ENCODE data around the gene NFKBIE.

The NFKBIE gene

DNA sequence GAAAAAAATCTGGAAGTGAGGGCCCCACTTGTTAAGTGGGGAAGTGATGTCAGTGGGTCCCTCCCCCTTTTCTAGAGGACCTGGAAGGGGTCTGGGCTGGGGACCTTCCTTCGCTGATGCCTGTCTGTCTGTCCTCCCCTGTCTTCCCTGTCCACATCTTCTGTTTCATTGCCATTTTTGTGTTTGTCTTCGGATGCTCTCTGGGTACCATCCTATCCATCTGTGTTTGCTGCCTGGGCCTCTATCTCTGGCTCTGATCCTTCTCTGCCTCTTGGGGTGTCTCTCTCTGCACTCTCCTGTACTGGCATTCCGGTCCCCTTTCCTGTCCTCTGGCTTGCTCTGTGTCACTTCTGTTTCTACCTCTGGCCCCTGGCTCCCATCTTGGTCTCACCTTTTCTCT, 7.2 kb upstream of the NFKBIE start:
- no peak for DNase-seq

DNA sequence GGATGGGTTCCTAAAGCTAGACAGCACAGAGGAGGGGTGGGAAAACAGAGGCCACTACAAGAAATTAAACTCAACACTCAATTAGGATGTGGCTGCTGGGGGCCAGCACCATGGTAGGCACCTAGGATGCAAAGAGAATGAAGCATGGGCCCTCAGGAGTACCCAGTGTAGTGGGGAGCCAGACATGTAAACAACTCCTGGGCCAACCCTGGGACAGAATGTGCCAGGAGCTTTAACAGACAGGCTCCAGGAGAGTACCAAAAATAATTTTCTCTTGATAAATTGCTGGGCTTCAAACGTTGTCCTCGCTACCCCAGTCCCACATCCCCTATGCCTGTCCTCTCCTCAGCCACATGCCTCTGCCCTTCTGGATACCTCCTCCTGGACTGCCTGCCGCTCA, 6.6 kb upstream of the NFKBIE start:
- no peak for DNase-seq

DNA sequence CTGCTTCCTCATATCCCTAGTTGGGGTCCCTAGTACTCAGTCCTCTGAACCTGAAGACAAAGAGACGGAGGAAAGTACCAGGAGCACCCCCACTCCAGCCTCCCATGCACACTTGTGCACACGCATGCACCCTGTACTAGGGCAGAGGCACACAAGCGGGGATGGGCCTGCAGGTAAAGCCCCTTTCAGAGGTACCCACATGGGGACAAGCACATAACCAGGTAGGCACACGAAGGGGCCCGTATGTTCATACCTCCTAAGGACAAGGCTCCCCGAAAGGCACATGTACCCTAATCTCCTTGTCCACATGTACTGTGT, 6.0 kb upstream of the NFKBIE start:
- DNase-seq, result no peak

DNA sequence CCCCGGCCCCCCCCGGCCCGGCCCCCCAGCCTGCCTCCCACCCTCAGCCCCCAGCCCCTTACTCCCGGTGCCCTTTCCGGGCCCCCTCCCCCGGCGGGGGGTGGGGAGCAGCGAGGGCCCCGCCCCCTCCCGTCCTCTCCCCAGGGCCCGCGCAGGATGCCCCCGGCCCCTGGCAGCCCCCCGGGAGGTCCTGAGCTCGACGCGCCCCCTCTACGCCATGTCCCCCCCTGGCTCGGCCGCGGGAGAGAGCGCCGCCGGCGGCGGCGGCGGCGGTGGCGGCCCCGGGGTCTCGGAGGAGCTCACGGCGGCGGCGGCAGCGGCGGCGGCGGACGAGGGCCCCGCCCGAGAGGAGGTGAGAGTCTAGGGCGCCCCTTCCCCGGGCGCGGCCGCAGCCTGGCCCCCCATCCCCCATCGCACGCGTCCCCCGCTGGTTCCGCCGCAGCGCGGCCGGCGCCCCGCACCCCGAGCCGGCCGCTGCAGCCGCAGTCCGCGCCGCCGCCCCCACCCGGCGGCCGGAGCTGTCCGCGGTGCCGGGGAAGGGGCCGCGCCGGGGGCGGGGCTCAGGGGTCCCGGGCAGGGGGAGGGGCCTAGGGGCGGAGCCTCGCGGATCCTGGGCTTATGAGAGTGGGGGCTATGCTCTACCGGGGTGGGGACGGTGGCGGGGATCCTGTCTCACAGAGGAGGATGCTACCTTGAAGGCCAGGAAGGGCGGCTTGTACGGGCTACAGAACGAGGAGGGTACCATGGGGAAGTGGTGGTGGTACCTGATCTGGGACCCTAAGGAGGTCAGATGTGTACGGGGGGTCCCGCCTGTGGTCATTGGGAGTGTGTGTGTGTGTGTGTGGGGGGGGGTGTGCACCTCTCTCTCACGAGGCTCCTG, 5.4 kb upstream of the NFKBIE start:
- no peak for DNase-seq

DNA sequence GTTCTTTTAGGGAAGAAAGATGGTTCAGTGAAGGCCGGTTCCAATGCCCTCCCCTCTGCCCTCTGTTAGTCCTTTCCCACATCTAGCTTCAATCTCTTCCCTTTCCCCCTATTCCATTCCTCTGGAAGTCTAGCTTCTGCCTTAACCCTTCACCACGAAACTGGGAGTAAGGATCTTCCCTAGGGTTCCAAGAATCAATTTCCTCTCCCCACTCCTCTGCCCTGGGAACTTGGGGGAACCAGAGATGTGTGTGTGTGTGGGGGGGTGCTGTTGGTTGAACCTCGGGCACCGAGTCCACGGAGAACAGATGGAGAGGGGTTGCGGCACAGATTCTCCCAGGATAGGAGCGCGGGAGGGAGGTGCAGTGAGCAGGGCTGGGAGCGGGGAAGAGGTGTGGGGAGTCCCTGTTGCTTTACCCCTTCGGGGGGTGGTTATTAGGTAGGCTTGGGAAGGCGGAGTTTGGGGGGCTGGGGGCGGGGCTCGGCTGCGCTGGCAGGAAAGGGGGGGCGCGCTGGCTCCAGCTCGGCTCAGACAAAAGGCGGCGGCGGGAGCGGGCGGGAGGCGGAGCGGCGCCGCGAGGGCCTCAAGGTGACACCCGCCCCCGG, 4.7 kb upstream of the NFKBIE start, which contains the start of gene TMEM151B:
TMEM151B (plus strand) TSS at position 530 of the 605 bp plus-strand sequence. CDS start 293 bp downstream, outside the sequence.
- DNase-seq, result no peak

DNA sequence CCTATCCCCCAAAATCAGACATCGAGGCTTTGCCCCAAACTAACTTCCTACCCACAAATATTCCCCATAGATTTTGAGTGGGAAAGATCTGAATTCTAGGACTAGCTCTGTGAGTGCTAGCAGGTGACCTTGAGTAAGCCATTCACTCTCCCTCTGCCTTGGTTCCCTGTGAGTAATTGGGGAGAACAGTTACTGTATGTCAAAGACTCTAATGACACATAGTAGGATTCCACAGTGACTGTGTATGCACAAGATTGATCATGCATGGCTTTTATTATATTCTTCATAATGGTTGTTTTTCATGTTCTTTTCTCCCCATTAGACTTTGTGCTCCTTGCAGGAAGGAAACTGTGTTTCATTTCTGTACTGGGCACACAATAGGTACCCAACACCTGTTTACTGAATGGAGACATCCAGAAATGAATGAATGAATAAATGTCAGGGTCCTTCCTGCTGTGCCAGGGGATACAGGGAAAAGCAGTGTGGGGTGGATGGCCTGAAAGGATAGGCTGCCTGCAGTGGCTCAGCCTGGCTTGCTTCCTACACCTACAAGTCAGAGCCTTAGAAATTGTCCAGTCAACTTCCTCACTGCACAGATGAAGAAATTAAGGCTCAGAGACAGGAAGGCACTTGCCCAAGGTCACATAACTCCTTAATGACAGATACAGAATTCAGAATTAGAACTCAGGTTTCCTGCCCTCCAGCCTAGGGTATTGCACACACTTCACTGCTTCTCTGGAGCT, 4.0 kb upstream of the NFKBIE start:
- DNase-seq, result no peak

DNA sequence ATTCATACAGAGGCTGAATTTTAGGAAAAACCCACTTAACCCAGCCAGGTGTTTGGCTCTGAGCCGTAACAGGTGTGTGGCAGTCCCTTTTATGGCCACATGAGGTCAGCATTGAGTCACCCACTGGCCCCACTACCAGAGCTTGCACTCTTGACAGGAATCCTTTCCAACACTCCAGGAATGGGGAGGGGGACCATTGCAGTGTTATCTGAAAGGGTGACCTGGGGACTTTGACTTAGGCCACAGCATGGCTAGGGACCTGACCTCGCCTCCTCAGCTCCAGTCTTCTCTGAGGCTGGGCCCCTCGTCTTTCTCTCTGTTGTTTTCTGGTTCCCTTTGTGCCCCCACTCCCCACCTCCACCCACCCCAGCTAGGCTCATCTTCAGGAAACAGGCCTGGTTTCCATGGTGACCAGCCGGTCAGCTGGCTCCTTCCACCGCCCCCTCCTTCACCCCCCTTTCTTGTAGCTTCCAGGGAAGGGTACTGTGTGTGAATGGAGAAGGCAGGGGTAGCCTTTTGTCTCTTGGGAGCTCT, 2.8 kb upstream of the NFKBIE start:
- DNase-seq, result peak; percentile 68

DNA sequence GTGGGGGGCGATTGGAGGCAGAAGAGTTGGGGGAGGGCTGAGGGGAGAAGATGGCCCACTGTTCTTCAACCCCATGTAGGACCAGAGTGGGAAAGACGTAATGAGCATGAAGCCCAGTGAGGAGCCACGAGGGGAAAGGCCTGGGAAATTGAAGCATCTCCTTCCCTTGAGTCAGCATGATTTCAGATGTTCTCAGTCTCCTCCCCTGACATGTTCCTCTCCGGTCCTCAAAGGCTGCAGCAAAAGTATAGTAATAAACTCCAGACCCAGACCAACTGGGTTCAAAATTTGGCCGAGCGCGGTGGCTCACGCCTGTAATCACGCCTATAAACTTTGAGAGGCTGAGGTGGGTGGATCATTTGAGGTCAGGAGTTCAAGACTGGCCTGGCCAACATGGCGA, 1.9 kb upstream of the NFKBIE start:
- DNase-seq, result no peak

DNA sequence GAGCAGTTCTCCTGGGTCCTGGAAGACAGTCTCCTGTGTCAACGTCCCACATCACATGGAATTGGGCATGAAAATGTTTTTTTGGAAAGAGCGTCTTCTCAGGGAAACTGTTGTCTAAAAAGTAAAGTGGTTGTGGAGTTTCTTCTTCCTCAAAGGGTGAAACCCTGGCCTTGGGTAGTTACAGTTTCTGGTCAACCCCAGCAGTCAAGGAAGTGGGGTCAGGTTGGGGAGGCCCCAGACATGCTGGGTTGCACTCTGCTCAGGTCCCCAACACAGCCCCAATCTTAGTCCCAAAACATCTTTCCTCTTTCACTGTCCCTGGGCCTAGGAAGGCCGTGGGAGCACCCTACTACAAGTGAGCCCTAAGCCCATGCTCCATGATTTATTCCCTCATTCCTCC, 996 bp upstream of the NFKBIE start:
- DNase-seq, result no peak

DNA sequence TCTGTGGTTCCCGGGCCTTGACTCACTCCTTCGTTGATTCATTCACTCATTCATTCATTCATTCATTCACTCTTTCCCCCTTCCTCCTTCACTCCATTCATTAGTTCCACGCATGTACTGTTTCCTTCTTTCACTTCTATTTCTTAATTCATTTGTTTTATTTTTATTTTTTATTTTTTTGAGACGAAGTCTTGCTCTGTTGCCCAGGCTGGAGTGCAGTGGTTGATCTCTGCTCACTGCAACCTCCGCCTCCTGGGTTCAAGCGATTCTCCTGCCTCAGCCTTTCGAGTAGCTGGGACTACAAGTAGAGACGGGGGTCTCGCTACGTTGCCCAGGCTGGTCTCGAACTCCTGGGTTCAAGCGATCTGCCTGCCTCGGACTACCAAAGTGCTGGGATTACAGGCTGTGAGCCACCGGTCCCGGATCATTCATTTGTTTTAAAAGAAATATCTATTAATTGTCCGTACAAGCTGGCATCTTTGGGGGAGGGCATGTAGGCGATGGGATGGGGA, 427 bp upstream of the NFKBIE start:
- DNase-seq, result no peak

DNA sequence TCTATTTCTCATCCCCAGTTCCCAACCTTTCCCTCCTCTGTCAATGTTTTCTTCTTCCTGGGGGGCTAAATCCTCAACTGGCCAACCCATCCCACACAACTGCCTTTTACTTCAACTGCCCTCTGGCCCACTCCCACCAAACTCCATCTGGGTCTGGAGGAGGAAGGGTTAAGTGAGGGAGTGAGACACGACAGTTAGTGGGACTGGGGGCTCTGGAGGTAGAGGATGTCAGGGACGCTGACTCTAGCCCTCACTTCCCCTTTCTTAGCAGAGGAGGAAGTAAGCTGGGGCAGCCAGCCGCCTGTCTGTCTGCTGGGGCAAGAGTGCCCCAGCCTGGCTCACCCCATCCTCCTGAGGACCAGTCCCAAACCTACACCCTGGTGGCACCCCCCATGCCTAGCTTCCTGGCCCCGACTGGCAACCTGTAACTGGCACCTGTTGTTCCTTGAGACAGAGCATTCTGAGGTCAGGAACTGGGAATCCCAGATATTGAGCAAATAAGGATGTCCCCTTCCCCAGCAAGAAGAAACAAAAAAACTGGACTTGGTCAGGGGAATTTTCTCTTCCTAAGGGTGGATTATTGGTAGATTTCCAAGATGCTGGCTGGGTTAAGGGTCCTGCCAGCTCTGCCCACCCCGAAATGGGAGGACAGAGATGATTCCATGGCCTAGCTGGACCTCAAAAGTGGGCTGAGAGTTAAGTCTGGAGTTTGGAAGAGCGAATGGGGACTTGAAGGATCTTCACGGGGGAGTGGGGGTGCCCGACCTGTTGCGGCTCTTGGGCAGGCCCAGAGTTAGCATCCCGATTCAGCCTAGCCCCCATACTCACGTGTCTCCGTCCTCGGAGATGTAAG, 971 bp downstream of the NFKBIE start:
- DNase-seq, result no peak

DNA sequence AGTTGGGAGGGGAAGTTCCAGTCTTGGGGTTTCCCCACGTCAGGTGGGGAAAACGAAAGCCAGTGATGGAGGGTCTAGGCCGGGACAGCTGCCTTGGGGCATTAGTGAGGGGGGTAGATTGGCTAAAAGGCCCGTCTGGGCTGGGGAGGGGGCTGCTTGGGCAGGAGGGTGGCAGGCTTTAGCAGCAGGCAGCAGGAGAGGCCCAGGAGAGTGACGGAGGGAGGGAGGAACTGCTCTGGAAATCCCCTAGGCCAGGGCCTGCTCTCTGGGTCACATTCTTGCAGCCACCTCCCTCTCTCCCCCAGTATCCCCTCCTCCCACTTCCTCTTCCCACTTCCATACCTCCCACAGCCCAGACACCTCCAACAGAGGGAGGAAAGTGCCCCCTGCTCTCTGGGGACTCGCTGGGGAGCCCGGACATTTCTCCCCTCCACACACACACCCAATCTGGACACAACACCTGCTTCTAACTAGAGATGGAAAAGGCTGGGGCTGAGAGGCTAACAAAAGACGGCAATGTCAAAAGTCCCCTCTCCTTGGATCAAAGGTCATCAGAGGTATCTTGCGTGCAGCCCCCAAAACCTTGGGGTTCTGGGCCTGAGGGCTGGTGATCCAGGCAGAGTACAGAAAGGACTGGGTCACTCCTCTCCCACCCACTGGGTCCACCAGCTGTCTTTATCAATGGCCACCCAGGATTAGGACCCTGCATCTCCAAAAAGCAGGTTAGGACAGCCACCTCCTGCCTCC, 1.8 kb downstream of the NFKBIE start:
- DNase-seq, result no peak

DNA sequence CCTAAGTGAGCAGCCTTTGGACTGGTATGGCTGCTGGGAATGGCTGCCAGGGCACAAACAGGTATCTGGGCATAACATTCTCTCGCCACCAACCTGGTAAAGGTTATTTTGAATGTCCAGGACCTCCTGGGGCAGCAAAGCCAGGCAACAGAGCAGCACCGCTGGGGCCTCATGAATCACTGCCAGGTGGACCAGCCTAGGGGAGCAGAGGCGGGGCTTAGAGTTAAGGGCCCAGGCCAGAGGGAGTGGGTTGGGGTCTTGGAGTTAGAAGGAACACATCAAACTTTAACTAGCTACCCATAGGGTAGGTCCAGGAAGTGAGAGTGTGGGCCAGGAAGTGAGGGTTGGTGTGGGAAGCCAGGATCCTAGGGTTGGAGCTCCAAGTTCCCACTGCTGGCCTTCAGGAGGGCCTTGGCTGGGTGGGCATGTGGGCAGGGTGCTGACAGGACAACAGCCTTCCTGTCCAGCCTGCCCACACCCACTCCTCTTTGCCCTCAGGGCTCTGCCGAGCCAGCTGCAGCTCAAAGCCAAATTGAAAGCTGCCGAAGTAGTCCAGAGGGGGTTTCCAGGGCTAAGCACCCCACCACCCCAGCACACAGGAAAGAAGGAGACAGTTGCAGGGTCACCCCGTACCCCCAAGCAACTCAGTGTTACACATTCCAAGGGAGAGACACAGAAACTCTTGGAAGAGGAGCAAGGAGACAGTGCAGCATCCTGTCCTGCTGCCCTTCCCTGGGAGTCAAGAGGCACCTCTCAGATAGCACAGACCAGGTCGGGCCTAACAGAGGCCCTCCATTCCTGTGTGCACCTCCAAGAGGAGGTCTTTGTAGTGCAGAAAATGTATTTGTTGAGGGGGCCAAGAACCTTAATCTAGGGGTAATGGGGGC, 2.6 kb downstream of the NFKBIE start:
- DNase-seq, result no peak

DNA sequence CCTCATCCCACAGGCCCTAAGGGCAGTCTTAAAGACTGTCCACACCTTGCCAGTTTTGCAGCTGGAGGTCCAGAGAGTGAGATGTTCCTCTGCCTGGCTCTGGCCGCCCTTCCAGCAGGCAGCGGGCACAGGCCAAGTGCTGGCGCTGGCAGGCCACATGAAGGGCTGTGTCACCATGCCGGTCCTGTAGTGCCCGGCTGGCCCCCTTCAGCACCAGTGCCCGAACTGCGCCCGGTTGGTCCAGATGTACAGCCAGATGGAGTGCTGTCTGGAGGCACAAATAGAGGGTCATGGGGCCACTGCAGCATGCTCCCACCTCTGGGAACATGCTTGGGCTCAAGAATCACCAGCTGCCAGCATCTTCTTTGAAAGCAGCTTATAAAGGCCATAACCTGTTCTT, 3.8 kb downstream of the NFKBIE start:
- peak; percentile 20 for DNase-seq

DNA sequence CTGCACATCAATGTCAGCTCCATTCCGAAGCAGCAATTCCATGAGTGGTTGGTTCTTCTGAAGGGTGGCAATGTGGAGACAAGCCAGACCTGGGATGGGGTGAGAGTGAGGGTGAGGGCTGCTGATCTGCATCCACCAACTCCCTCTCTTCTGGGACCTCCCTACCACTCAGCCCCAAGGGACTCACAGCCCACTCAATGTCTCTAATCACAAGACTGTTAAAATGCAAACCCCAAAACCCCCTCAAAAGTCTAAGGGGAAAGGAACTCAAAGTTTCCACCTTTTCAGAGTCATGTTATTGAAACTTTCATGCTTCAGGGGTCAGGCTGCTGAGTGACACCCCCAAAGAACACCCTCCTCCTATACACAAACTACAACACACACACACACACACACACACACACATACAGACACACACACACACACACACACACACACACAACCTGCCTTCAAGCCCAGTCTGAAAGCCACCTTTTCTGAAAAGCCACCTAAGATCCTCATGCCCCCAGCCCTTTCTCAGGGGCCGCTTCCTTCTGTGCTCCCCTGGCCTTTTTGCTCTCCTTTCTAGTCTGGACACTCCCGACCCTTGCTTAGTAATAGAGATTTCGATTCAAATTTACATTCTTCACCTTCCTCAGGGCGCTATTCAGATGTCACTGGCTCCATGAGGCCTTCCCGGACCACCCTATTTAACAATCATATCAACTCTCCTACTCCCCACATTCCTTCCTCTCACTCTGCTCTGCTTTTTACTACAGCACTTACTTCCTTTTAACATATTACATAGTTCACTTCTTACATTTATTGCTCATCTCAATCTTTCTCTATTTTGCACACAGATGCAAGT, 4.7 kb downstream of the NFKBIE start:
- peak; percentile 13 for DNase-seq

DNA sequence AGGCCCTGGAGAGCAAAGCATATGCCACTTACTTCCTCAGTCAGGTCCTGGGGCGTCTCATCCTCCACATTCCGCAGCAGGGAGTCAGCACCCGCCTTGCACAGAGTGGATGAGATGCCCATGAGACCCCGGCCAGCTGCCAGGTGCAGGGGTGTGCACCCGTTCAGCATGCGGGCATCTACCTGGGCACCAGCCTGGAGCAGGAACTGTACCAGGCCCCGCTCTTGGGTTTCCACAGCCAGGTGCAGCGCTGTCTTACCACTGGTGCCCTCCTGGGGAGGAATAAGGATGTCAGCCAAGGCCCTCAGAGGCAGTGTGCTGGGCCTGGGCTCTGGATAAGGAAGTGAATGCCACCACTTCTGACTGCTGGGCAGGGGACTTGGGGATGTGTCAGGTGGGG, 5.3 kb downstream of the NFKBIE start:
- DNase-seq, result peak; percentile 25

DNA sequence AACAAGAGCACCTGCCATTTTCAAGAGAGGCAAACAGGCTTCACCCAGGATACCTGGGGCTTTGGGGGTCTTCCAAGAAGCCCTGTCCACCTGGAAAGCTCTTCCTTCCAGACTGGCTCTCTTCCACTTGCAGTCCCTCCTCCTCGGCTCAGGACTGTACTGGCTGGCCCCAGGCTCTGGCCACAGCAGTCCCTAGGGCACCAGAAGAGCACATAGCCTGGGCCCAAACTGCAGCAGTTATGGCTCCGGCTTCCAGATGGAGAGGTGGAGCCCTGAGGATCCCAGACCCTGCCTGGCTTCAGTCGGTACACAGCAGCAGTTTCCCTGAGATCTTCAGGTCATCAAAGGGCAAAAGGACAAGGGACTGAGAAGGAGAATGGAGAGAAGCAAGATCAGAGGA, 6.4 kb downstream of the NFKBIE start:
- peak; percentile 25 for DNase-seq

DNA sequence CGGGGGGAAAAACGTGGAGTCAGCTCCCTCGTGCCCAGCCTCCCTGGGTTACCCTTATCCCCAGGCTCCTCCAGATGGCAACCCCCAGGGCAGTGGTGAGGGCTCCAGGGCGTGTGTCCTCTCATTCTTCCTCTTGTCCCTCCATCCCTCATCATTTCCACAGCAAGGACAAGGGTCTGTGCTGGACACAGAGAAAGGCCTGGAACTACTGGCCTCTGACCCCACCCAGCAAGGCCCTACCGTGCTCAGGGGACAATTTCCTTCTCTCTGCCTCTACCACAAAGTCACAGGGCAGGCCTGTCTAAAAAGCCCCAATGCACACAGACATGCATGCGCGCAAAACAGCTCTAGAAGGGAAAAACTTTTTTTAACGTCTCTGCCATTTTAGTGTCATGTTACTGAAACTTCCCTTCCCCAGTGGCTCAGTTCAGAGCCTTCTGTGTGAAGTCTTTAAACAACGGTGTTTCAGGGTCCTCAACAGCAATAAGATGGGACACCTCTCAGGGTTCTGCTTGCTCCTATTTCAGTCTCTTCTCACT, 7.0 kb downstream of the NFKBIE start:
- DNase-seq, result peak; percentile 29

DNA sequence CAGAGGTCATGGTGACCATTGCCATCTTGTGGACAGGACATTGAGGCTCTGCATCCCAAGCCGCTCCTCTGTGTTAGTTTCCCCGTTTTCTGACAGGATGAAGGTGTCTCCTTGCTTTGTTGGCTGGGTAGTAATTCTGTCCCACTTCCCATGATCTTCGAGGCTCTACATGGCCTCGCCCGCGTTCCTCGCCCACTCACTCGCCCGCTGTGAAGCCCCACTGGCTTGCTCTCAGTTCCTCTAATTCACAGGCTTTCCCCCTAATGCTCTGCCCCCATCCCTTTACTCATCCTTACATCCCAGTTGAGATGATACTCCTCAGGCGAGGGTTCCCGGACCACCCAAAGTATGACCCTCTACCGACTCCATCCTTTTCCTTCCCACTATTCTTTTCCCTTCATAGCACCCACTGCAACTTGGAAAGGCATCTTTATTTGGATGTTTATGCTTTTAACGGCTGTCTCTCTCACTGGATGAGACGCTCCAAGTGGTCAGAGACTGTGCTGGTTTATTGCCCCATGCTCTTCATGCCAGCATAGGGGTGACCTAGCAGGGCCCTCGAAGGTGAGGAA, 7.5 kb downstream of the NFKBIE start:
- no peak for DNase-seq
